ENCODE data around the gene TBX10. TPM values are rescaled to one million over a fixed set of nuclear protein-coding genes. Genes with fewer than 3 reads are reported as not detected.

Gene TBX10
- not detected in 2 replicates for total RNA-seq

DNA sequence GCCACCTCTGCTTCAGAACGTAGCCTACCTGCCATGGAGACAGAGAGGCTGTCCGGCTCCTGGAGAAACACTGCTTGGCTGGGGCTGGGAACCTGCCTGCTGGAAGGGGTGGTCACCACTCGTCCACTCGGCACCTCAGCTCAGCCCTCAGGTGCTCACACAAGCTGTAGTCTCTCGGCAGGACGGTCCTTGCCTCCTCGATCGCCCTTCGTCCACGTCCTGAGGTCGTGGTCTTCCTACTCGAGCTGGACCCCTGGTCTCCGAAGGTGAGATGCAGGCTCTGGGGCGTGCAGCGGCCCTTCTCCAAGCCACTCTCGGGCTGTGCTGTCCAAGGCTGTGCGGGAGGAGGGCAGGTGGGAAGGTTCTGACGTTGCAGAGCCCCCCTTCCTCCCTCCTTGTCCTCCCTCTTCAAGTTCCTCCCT lies at the start of gene TBX10:
TBX10 (minus strand) TSS at position 326 of the 422 bp plus-strand sequence; CDS start at position 35, 291 bp downstream.

GRCh38 chr11:67674442-67674871 lies 34.9 kb upstream of the TBX10 start, which contains the start of gene ALDH3B2:
ALDH3B2 (minus strand) TSS chr11:67674623; CDS start chr11:67666935, 7,688 bp downstream.

GRCh38 chr11:67629386-67630227 lies 10.0 kb downstream of the TBX10 start, which contains the start of gene NUDT8:
NUDT8 (minus strand) TSS chr11:67629937; CDS start chr11:67629911, 26 bp downstream.

DNA sequence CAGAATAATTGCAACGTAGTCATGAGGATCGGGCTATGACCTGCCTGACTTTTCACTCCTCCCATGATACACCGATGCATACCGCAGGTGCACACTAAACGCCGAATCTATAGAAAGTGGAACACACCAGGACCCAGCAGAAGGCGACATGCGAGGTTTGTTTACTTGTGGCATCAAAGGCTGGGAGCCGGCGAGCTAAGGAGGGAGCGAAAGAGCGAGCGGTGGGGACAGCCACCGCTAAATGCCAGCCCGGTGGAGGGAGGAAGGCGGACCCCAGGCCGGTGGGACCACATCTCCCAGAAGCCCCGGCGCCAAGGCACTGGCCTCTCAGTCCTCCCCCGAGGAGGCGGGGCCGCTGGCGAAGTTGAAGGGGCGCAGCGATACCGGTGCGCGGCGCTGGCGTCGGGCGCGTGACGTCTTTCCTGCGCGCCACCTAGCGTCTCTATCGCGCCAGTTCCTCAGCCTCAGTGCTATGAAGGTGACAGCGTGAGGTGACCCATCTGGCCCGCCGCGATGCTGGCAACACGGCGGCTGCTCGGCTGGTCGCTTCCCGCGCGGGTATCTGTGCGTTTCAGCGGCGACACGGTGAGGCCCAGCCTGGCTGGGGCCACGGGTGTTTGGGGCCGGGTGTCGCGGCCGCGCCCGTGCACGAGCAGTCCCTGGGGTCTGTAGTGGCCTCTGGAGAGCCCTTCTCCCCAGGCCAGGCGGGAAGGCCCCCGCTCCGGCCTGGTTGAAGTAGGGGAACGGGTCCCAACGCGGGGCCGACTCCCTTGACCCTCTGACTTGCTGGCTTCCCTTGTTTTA lies 32.9 kb downstream of the TBX10 start, which contains the start of gene NDUFV1:
NDUFV1 (plus strand) TSS at position 445 of the 804 bp plus-strand sequence; CDS start at position 514, 69 bp downstream.

DNA sequence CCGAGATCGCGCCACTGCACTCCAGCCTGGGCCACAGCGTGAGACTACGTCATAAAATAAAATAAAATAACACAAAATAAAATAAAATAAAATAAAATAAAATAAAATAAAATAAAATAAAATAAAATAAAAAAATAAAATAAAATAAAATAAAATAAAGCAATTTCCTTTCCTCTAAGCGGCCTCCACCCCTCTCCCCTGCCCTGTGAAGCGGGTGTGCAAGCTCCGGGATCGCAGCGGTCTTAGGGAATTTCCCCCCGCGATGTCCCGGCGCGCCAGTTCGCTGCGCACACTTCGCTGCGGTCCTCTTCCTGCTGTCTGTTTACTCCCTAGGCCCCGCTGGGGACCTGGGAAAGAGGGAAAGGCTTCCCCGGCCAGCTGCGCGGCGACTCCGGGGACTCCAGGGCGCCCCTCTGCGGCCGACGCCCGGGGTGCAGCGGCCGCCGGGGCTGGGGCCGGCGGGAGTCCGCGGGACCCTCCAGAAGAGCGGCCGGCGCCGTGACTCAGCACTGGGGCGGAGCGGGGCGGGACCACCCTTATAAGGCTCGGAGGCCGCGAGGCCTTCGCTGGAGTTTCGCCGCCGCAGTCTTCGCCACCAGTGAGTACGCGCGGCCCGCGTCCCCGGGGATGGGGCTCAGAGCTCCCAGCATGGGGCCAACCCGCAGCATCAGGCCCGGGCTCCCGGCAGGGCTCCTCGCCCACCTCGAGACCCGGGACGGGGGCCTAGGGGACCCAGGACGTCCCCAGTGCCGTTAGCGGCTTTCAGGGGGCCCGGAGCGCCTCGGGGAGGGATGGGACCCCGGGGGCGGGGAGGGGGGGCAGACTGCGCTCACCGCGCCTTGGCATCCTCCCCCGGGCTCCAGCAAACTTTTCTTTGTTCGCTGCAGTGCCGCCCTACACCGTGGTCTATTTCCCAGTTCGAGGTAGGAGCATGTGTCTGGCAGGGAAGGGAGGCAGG lies 56.0 kb downstream of the TBX10 start, which contains the start of gene GSTP1:
GSTP1 (plus strand) TSS at position 566 of the 958 bp plus-strand sequence; CDS start at position 598, 32 bp downstream.

Small RNA genes within 50 kb of the gene (small RNA-seq; reads per million reads assigned to genes)
- not detected for gene AP003385.3
- gene RPL37P2, result 0.15 reads per million

Other genes with a start within 250 kb of the TBX10 start
- gene RAD9A, start 247.8 kb downstream of the TBX10 start, total RNA-seq, result 5.5 and 6.4 TPM in 2 replicates
- 131 and 138 TPM in 2 replicates for gene PPP1CA, start 237.9 kb downstream of the TBX10 start, total RNA-seq
- gene TBC1D10C, start 235.7 kb downstream of the TBX10 start, total RNA-seq, result not detected in 2 replicates
- 0.97 and 1.2 TPM in 2 replicates for gene CARNS1, start 224.1 kb downstream of the TBX10 start, total RNA-seq
- 33.2 and 35.3 TPM in 2 replicates for gene RPS6KB2, start 211.3 kb downstream of the TBX10 start, total RNA-seq
- gene PTPRCAP, start 202.1 kb downstream of the TBX10 start, total RNA-seq, result 0.11 and 0.26 TPM in 2 replicates
- 59.1 and 86.2 TPM in 2 replicates for gene CORO1B, start 196.3 kb downstream of the TBX10 start, total RNA-seq
- gene GPR152, start 187.0 kb downstream of the TBX10 start, total RNA-seq, result not detected in 2 replicates
- 0.11 TPM in 1 of 2 replicates, not detected in the other for gene CABP4, start 184.4 kb downstream of the TBX10 start, total RNA-seq
- gene TMEM134, start 170.5 kb downstream of the TBX10 start, total RNA-seq, result 20.3 and 28.2 TPM in 2 replicates
- gene AIP, start 156.7 kb downstream of the TBX10 start, total RNA-seq, result 35.5 and 38.2 TPM in 2 replicates
- gene PITPNM1, start 134.4 kb downstream of the TBX10 start, total RNA-seq, result 15.5 and 17.0 TPM in 2 replicates
- gene CDK2AP2, start 131.6 kb downstream of the TBX10 start, total RNA-seq, result 13.6 and 13.7 TPM in 2 replicates
- gene CABP2, start 116.3 kb downstream of the TBX10 start, total RNA-seq, result not detected in 2 replicates
- 444 and 488 TPM in 2 replicates for gene GSTP1, start 56.0 kb downstream of the TBX10 start, total RNA-seq
- gene NDUFV1, start 32.8 kb downstream of the TBX10 start, total RNA-seq, result 99.6 and 138 TPM in 2 replicates
- 2.9 and 5.8 TPM in 2 replicates for gene NUDT8, start 9.8 kb downstream of the TBX10 start, total RNA-seq
- not detected in 2 replicates for gene ACY3, start 11.0 kb upstream of the TBX10 start, total RNA-seq
- not detected in 2 replicates for gene ALDH3B2, start 34.9 kb upstream of the TBX10 start, total RNA-seq